H1 (cell line): ENCODE results near the gene OR1L8. TPM values are rescaled to one million over a fixed set of nuclear protein-coding genes. Genes with fewer than 3 reads are reported as not detected.

ENCODE experiments used
- CTCF ChIA-PET: fragments of 300-600 bp; sonication (Branson Sonifier 250); formaldehyde crosslinking; loops from one replicate; lab custom pipeline; 2021; ENCODE audit not compliant: partially characterized antibody; lab: Charles Lee
- POLR2A ChIA-PET: fragments of 300-600 bp; sonication (Branson Sonifier 250); formaldehyde crosslinking; loops from one replicate; lab custom pipeline; 2021; ENCODE audit warnings: inconsistent platforms; ENCODE audit not compliant: partially characterized antibody; lab: Charles Lee
- DNase-seq, 2 experiments: peaks; one replicate each; pipeline versions ENCODE4 v3.0.0 to v3.0.0-alpha.2; 2010 to 2022; ENCODE audit warnings: low spot score in 2 of 2, low read depth in 1 of 2, mixed read lengths in 1 of 2
- FAIRE-seq: peaks from 2 replicates; lab custom pipeline; 2011; peaks lifted over from hg19 to GRCh38; lab: Jason Lieb, UNC
- H2AFZ ChIP-seq: 2 replicates; pipeline ENCODE4 v1.8.1; 2012; ENCODE audit warnings: low read length, inconsistent platforms
- H2AK5ac ChIP-seq: 2 replicates; pipeline ENCODE4 v1.6.1; 2013; ENCODE audit warnings: low read depth, low read length
- H2BK120ac ChIP-seq: replicated peaks from 2 replicates; pipeline ENCODE3; 2013; ENCODE audit warnings: low read depth, low read length, inconsistent platforms
- H2BK12ac ChIP-seq: 2 replicates; pipeline ENCODE4 v1.6.1; 2013; ENCODE audit warnings: low read depth, low read length
- H2BK15ac ChIP-seq: 2 replicates; pipeline ENCODE4 v1.6.1; 2013; ENCODE audit warnings: low read length
- H2BK20ac ChIP-seq: 2 replicates; pipeline ENCODE4 v1.6.1; 2013; ENCODE audit warnings: low read length
- H2BK5ac ChIP-seq: 2 replicates; pipeline ENCODE4 v1.6.1; 2013; ENCODE audit warnings: low read depth, low read length
- H3K14ac ChIP-seq: 2 replicates; pipeline ENCODE4 v1.6.1; 2013; ENCODE audit warnings: inconsistent platforms; ENCODE audit not compliant: insufficient read length
- H3K18ac ChIP-seq: 2 replicates; pipeline ENCODE4 v1.6.1; 2013; ENCODE audit warnings: low read length; ENCODE audit errors: extremely low read depth
- H3K23ac ChIP-seq: 2 replicates; pipeline ENCODE4 v1.6.1; 2013; ENCODE audit warnings: inconsistent platforms; ENCODE audit not compliant: insufficient read length
- H3K23me2 ChIP-seq: 2 replicates; pipeline ENCODE4 v1.6.1; 2013; ENCODE audit warnings: low read depth, low read length
- H3K27ac ChIP-seq: 2 replicates; pipeline ENCODE4 v1.6.1; 2011; ENCODE audit warnings: low read depth, low read length, inconsistent platforms
- H3K27me3 ChIP-seq, 4 experiments: replicated peaks in 1 of 4; 1 replicate in 1 of 4; 2 replicates in 3 of 4; pipeline versions ENCODE4 v1.6.1 to v1.8.1; 2011 to 2013; ENCODE audit warnings: low read length in 3 of 4, mild to moderate bottlenecking in 3 of 4, inconsistent platforms in 2 of 4, mixed read lengths in 2 of 4, moderate library complexity in 1 of 4; ENCODE audit not compliant: control insufficient read depth in 3 of 4, insufficient read depth in 3 of 4; ENCODE audit errors: extremely low read depth in 1 of 4
- H3K36me3 ChIP-seq, 4 experiments: 2 replicates each; pipeline versions ENCODE4 v1.6.1 to v1.8.1; 2011 to 2013; ENCODE audit warnings: mild to moderate bottlenecking in 4 of 4, low read length in 3 of 4, moderate library complexity in 2 of 4, control low read depth in 1 of 4, inconsistent platforms in 1 of 4; ENCODE audit not compliant: insufficient read depth in 4 of 4, control insufficient read depth in 2 of 4
- H3K4ac ChIP-seq: replicated peaks from 2 replicates; pipeline ENCODE3; 2013; ENCODE audit warnings: low read length, low read depth, mixed read lengths, inconsistent platforms; ENCODE audit not compliant: insufficient read length
- H3K4me1 ChIP-seq, 4 experiments: replicated peaks in 1 of 4; 1 replicate in 1 of 4; 2 replicates in 3 of 4; pipeline versions ENCODE4 v1.6.1 to v1.8.1; 2011 to 2013; ENCODE audit warnings: low read length in 3 of 4, inconsistent platforms in 2 of 4, mixed read lengths in 1 of 4; ENCODE audit not compliant: insufficient read depth in 4 of 4, control insufficient read depth in 3 of 4
- H3K4me2 ChIP-seq, 2 experiments: 2 replicates each; pipeline versions ENCODE4 v1.6.1 to v1.8.1; 2011 to 2013; ENCODE audit warnings: low read depth in 2 of 2, low read length in 2 of 2, control low read depth in 1 of 2, inconsistent platforms in 1 of 2, mild to moderate bottlenecking in 1 of 2; ENCODE audit not compliant: insufficient read depth in 1 of 2
- H3K4me3 ChIP-seq, 4 experiments: fragments of 200-600, 300-600 bp in 1 of 4; sonication (generic), shearing (Covaris generic), sonication (Bioruptor Twin) in 1 of 4; 2 replicates each; pipeline versions ENCODE4 v1.5.1 to v1.8.1; 2011 to 2016; ENCODE audit warnings: low read length in 4 of 4, low read depth in 3 of 4, control low read depth in 2 of 4, inconsistent platforms in 2 of 4, mild to moderate bottlenecking in 2 of 4, mixed read lengths in 1 of 4, moderate library complexity in 1 of 4; ENCODE audit not compliant: insufficient read depth in 2 of 4; ENCODE audit errors: extremely low read depth in 1 of 4
- H3K56ac ChIP-seq: replicated peaks from 2 replicates; pipeline ENCODE3; 2013; ENCODE audit warnings: low read depth, mild to moderate bottlenecking, mixed read lengths, low read length, inconsistent platforms; ENCODE audit not compliant: insufficient read length
- H3K79me1 ChIP-seq: 2 replicates; pipeline ENCODE4 v1.6.1; 2013; ENCODE audit warnings: low read depth, low read length, control low read depth
- H3K79me2 ChIP-seq, 2 experiments: 2 replicates each; pipeline versions ENCODE4 v1.6.1 to v1.8.1; 2012 to 2013; ENCODE audit warnings: low read length in 2 of 2, mild to moderate bottlenecking in 2 of 2, inconsistent platforms in 1 of 2; ENCODE audit not compliant: insufficient read depth in 2 of 2, control insufficient read depth in 1 of 2
- H3K9ac ChIP-seq, 4 experiments: replicated peaks in 1 of 4; 1 replicate in 1 of 4; 2 replicates in 3 of 4; pipeline versions ENCODE4 v1.6.1 to v1.8.1; 2011 to 2013; ENCODE audit warnings: low read depth in 3 of 4, low read length in 3 of 4, control low read depth in 2 of 4, mild to moderate bottlenecking in 2 of 4, moderate library complexity in 2 of 4, inconsistent platforms in 1 of 4; ENCODE audit errors: extremely low read depth in 1 of 4
- H3K9me3 ChIP-seq, 2 experiments: 2 replicates each; pipeline versions ENCODE4 v1.6.1 to v1.8.1; 2012 to 2013; ENCODE audit warnings: mild to moderate bottlenecking in 2 of 2, moderate library complexity in 2 of 2, control low read depth in 1 of 2, inconsistent platforms in 1 of 2, low read depth in 1 of 2, low read length in 1 of 2, mixed read lengths in 1 of 2; ENCODE audit not compliant: insufficient read depth in 2 of 2
- H4K20me1 ChIP-seq, 2 experiments: replicated peaks in 1 of 2; 2 replicates each; pipeline versions ENCODE3 to v1.8.1; 2011 to 2013; ENCODE audit warnings: inconsistent platforms in 2 of 2, low read length in 2 of 2, mild to moderate bottlenecking in 1 of 2; ENCODE audit not compliant: insufficient read depth in 2 of 2, control insufficient read depth in 1 of 2
- H4K5ac ChIP-seq: 2 replicates; pipeline ENCODE4 v1.6.1; 2013; ENCODE audit warnings: low read length, low read depth, mixed read lengths, inconsistent platforms; ENCODE audit not compliant: insufficient read length
- H4K8ac ChIP-seq: 2 replicates; pipeline ENCODE4 v1.8.0; 2013; ENCODE audit warnings: mild to moderate bottlenecking, moderate library complexity, low read length, inconsistent platforms; ENCODE audit not compliant: insufficient read depth; ENCODE audit errors: extremely low read depth
- H4K91ac ChIP-seq: replicated peaks from 2 replicates; pipeline ENCODE3; 2013; ENCODE audit warnings: low read length, mixed read lengths, inconsistent platforms; ENCODE audit not compliant: insufficient read length
- EGR1 ChIP-seq: IDR thresholded peaks from 2 replicates; pipeline ENCODE4 v1.6.1; 2011; ENCODE audit warnings: low read depth, low read length, borderline replicate concordance
- JUND ChIP-seq: IDR thresholded peaks from 2 replicates; pipeline ENCODE4 v1.6.1; 2011; ENCODE audit warnings: mild to moderate bottlenecking, improper control_type of control experiment, low read length
- POLR2AphosphoS5 ChIP-seq: IDR thresholded peaks from 2 replicates; pipeline ENCODE4 v1.6.1; 2011; ENCODE audit warnings: low read depth, low read length
- whole genome bisulfite sequencing, 2 experiments: shearing (Covaris generic) in 1 of 2; methylation state at CpG; one replicate each; pipeline versions ENCODE4 v1.1.6 to v1.1.7; 2013 to 2015; ENCODE audit warnings: low lambda C conversion rate in 2 of 2, mixed read lengths in 2 of 2, inconsistent platforms in 1 of 2, low coverage in 1 of 2, missing lambda C conversion rate in 1 of 2; ENCODE audit not compliant: insufficient replicate concordance in 2 of 2, insufficient coverage in 1 of 2, insufficient read length in 1 of 2; ENCODE audit errors: extremely low coverage in 1 of 2, missing lambda C conversion rate in 1 of 2; 5-methylcytosine and 5-hydroxymethylcytosine counted together
- polyA plus RNA-seq, 7 experiments: library from polyadenylated mRNA; depleted of rRNA in 3 of 7; stranded (reverse) in 5 of 7; unstranded in 2 of 7; fragments of >200 nt in 5 of 7; fragments of 200-250 nt in 2 of 7; gene quantifications; 1 replicate in 5 of 7; 2 replicates in 1 of 7; 4 replicates in 1 of 7; pipeline versions ENCODE4 v1.2.1 to v1.2.3, GENCODE V29; 2011 to 2013; ENCODE audit warnings: missing spikeins in 2 of 7, mixed read lengths in 2 of 7
- total RNA-seq: library from RNA; stranded (reverse); fragmentation: NEBNext Ultra II Directional; extraction: Animal tissue kit (Norgen Biotek cat#: 25700); gene quantifications from 2 replicates; pipeline ENCODE4 v1.2.1, GENCODE V29; 2021

OR1L8 gene
- total and polyA plus RNA-seq, 2 of the 8 experiments (the other 6 are each of a cell fraction or from before 2014, with no cell fraction given) = not detected

DNA sequence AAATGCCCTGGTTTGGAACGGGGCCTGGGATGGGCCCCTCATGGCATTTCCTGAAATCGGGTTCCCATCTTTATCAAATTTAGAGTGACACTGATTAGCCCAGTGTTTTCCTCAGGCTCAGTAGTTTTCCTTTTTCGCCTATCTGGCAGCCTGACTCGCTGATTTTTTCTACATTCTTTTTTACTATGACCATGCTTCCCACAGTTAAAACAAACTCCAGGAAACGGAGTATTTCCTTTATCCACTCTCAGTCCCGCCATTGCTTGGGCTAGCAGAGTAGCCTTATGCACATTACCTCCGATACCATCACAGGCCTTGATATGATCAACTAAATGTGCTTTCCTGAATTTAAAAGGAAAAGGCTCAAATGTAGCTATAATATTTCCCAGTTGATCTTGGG is 36.8 kb upstream of the OR1L8 start:
- FAIRE-seq = no peak
- H3K36me3 ChIP-seq = no peaks in the 10 kb centered on the region
- H4K20me1 ChIP-seq = no peaks in the 10 kb centered on the region
- no peak overlapping the region for H2BK20ac ChIP-seq
- no peak overlapping the region for H4K8ac ChIP-seq
- no peak overlapping the region for H2BK120ac ChIP-seq
- no peak overlapping the region for H2BK12ac ChIP-seq
- DNase-seq = no peak
- no peaks in the 10 kb centered on the region for H3K79me2 ChIP-seq
- H3K56ac ChIP-seq = no peak overlapping the region
- H4K91ac ChIP-seq = no peak overlapping the region
- H3K9ac ChIP-seq = no peak overlapping the region
- H3K4me2 ChIP-seq = no peak overlapping the region
- peaks cover 37 to 56% of the 10 kb centered on the region in 2 experiments for H3K9me3 ChIP-seq
- H2BK5ac ChIP-seq = no peak overlapping the region
- no peak overlapping the region for H3K4me3 ChIP-seq
- TF ChIP-seq EGR1 (no peak), JUND (no peak), POLR2AphosphoS5 (no peak)
- H3K27me3 ChIP-seq = no peaks in the 10 kb centered on the region
- H3K4me1 ChIP-seq = no peaks in the 10 kb centered on the region
- no peak overlapping the region for H3K27ac ChIP-seq
- no peak overlapping the region for H3K18ac ChIP-seq
- WGBS, 2 experiments = 71% methylated on average over 7 of the region's 7 CpGs; no CpG with 5 or more reads in 1 of the 2 experiments
- POLR2A ChIA-PET = no interaction called here
- H3K23me2 ChIP-seq = no peaks in the 10 kb centered on the region
- no peaks in the 10 kb centered on the region for H3K79me1 ChIP-seq
- H4K5ac ChIP-seq = no peak overlapping the region
- no peak overlapping the region for H2AFZ ChIP-seq
- no peak overlapping the region for H3K23ac ChIP-seq
- CTCF ChIA-PET = no interaction called here
- no peak overlapping the region for H3K14ac ChIP-seq
- no peak overlapping the region for H2BK15ac ChIP-seq
- no peak overlapping the region for H2AK5ac ChIP-seq
- no peak overlapping the region for H3K4ac ChIP-seq
